ENCODE measurements around the gene ZMAT5. TPM values are rescaled to one million over a fixed set of nuclear protein-coding genes. Genes with fewer than 3 reads are reported as not detected.

ZMAT5 gene
- polyA plus RNA-seq, 12 donors = 14.5 to 19.4 (median 17.0) TPM; not detected in 2

GRCh38 chr22:29788339-29789279 lies 21.8 kb upstream of the ZMAT5 start:
- no peak for DNase-seq

GRCh38 chr22:29787371-29787980 lies 20.7 kb upstream of the ZMAT5 start:
- DNase-seq = no peak

GRCh38 chr22:29786031-29786430 lies 19.2 kb upstream of the ZMAT5 start:
- DNase-seq = no peak

GRCh38 chr22:29784451-29785361 lies 17.9 kb upstream of the ZMAT5 start:
- DNase-seq = peak; percentile 51

- DNase-seq = no peak
These were observed 15.4 kb upstream of the ZMAT5 start for GRCh38 chr22:29782061-29782845.

- no peak for DNase-seq
These were observed 14.2 kb upstream of the ZMAT5 start for GRCh38 chr22:29780748-29781676.

- no peak for DNase-seq
These were observed 13.4 kb upstream of the ZMAT5 start for GRCh38 chr22:29780220-29780619.

- DNase-seq = no peak
These were observed 6.4 kb upstream of the ZMAT5 start for GRCh38 chr22:29773233-29773632.

- peak; percentile 57 for DNase-seq
These were observed 5.4 kb upstream of the ZMAT5 start for GRCh38 chr22:29772170-29772641.

- no peak for DNase-seq
These were observed 3.0 kb upstream of the ZMAT5 start for GRCh38 chr22:29769723-29770321.

- DNase-seq = no peak
These were observed 1.4 kb upstream of the ZMAT5 start for GRCh38 chr22:29768052-29768693.

- peak; percentile 94 for DNase-seq
These were observed 604 bp upstream of the ZMAT5 start, which contains the start of gene UQCR10 for GRCh38 chr22:29767171-29768051. TSS of gene UQCR10 (plus strand) at chr22:29767369. CDS start at chr22:29767399, 30 bp downstream.

GRCh38 chr22:29765905-29766631 lies 739 bp downstream of the ZMAT5 start:
- DNase-seq = no peak

GRCh38 chr22:29762263-29762662 lies 4.5 kb downstream of the ZMAT5 start:
- DNase-seq = no peak

- DNase-seq = no peak
These were observed 7.8 kb downstream of the ZMAT5 start for GRCh38 chr22:29758959-29759358.

GRCh38 chr22:29758068-29758622 lies 8.7 kb downstream of the ZMAT5 start:
- DNase-seq = no peak

- DNase-seq = no peak
These were observed 9.7 kb downstream of the ZMAT5 start for GRCh38 chr22:29757096-29757495.
